Nephron progenitor cell (in vitro differentiated cells): Measurements from ENCODE around the gene HOXA2.

Experiments used
- DNase-seq: peaks from one replicate; pipeline ENCODE4 v3.0.0; 2021
- H3K27ac Mint-ChIP-seq: 2 replicates; pipeline ENCODE4 v1.8.0; 2021; ENCODE audit warnings: mild to moderate bottlenecking, moderate library complexity, mixed read lengths
- H3K27me3 Mint-ChIP-seq: 2 replicates; pipeline ENCODE4 v1.8.0; 2021; ENCODE audit warnings: mild to moderate bottlenecking, low read depth, mixed read lengths; ENCODE audit not compliant: poor library complexity
- H3K36me3 Mint-ChIP-seq: 2 replicates; pipeline ENCODE4 v1.8.0; 2021; ENCODE audit warnings: low read depth, mixed read lengths
- H3K4me1 Mint-ChIP-seq: 2 replicates; pipeline ENCODE4 v1.8.0; 2021; ENCODE audit warnings: mixed read lengths
- H3K4me3 Mint-ChIP-seq: 2 replicates; pipeline ENCODE4 v1.8.0; 2021; ENCODE audit warnings: mild to moderate bottlenecking, moderate library complexity, mixed read lengths
- H3K9me3 Mint-ChIP-seq: 2 replicates; pipeline ENCODE4 v1.8.0; 2021; ENCODE audit warnings: mild to moderate bottlenecking, moderate library complexity, mixed read lengths
- TF ChIP-seq, protein P1 (sequence below): fragments of 200-600 bp; sonication (generic); IDR thresholded peaks from 2 replicates; pipeline ENCODE4 v1.5.0; 2021; ENCODE audit warnings: antibody characterized with exemption

Gene HOXA2

GRCh38 chr7:27102581-27103442 is at the start of gene HOXA2:
HOXA2 (minus strand) TSS chr7:27102683; CDS start chr7:27102500, 183 bp downstream.
- H3K27ac Mint-ChIP-seq: peak within 1 kb of the TSS; percentile 100
- H3K9me3 Mint-ChIP-seq: no peaks in the 10 kb centered on the region
- TF ChIP-seq, protein P1, sequence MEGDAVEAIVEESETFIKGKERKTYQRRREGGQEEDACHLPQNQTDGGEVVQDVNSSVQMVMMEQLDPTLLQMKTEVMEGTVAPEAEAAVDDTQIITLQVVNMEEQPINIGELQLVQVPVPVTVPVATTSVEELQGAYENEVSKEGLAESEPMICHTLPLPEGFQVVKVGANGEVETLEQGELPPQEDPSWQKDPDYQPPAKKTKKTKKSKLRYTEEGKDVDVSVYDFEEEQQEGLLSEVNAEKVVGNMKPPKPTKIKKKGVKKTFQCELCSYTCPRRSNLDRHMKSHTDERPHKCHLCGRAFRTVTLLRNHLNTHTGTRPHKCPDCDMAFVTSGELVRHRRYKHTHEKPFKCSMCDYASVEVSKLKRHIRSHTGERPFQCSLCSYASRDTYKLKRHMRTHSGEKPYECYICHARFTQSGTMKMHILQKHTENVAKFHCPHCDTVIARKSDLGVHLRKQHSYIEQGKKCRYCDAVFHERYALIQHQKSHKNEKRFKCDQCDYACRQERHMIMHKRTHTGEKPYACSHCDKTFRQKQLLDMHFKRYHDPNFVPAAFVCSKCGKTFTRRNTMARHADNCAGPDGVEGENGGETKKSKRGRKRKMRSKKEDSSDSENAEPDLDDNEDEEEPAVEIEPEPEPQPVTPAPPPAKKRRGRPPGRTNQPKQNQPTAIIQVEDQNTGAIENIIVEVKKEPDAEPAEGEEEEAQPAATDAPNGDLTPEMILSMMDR: no peak
- no peaks in the 10 kb centered on the region for H3K27me3 Mint-ChIP-seq
- H3K4me3 Mint-ChIP-seq: peak within 1 kb of the TSS; percentile 99
- peaks cover 83% of the 10 kb centered on the region for H3K4me1 Mint-ChIP-seq
- H3K36me3 Mint-ChIP-seq: peaks cover 60% of the 10 kb centered on the region
- DNase-seq: peak; percentile 77

- peak overlapping the region; percentile 100 for H3K27ac Mint-ChIP-seq
- peaks cover 81% of the 10 kb centered on the region for H3K36me3 Mint-ChIP-seq
These were observed 49.0 kb upstream of the HOXA2 start for GRCh38 chr7:27151341-27151930.

DNA sequence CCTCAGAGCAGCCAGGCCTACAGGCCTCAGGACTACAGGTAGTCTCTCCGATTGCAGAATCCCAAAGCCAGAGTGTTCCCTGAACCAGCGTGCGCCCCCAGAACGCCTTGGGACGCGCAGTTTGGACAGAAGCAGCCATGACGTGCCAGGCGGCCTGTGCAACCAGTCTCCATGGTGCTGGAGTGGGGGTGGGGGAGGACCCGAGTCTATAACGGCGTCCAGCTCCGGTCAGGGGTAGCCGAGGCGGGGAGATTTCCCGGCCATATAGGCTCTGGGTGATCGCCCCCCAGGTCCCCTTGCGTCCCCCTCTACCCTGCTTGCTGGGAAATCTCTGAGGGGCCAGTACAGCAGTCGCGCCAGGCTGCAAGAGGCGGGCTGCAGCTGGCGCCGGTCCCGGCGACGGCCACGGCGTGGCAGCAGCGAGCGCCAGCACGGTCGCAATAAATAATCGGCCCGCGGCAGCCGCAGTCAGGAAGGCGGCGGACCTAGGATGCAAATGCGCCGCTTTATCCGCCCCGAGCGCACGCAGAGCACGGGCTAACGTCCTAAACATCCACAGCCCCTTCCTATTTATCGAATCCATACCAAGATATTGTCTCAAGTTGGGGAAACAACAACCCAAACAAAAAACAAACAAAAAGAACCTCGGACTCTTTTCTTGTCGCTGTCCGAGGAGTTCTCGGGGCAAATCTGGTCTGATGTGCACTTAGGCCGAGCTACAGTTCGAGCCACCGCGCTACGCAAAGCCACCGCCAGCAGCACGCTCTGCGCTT is 48.3 kb upstream of the HOXA2 start:
- peaks cover 15% of the 10 kb centered on the region for H3K27me3 Mint-ChIP-seq
- peak overlapping the region; percentile 97 for H3K4me3 Mint-ChIP-seq
- peaks cover 39% of the 10 kb centered on the region for H3K4me1 Mint-ChIP-seq
- H3K9me3 Mint-ChIP-seq: peaks cover 4% of the 10 kb centered on the region
- H3K36me3 Mint-ChIP-seq: peaks cover 88% of the 10 kb centered on the region
- TF ChIP-seq, protein P1: peak; percentile 79
- DNase-seq: peak; percentile 82
- H3K27ac Mint-ChIP-seq: peak overlapping the region; percentile 100

More at GRCh38 chr7:27151341-27151930, 49.0 kb upstream of the HOXA2 start:
- Mint-ChIP-seq H3K4me3 (peak overlapping the region; percentile 97), H3K4me1 (peaks cover 32% of the 10 kb centered on the region), H3K9me3 (peaks cover 4% of the 10 kb centered on the region), H3K27me3 (peaks cover 9% of the 10 kb centered on the region)
- DNase-seq: peak; percentile 35
- TF ChIP-seq, protein P1: no peak

GRCh38 chr7:27149842-27150567 is 47.5 kb upstream of the HOXA2 start:
- Mint-ChIP-seq H3K36me3 (peaks cover 94% of the 10 kb centered on the region), H3K27ac (peak overlapping the region; percentile 100), H3K9me3 (peaks cover 4% of the 10 kb centered on the region), H3K4me3 (peak overlapping the region; percentile 97), H3K4me1 (peaks cover 45% of the 10 kb centered on the region), H3K27me3 (peaks cover 15% of the 10 kb centered on the region)
- DNase-seq: peak; percentile 23
- TF ChIP-seq, protein P1: no peak

DNA sequence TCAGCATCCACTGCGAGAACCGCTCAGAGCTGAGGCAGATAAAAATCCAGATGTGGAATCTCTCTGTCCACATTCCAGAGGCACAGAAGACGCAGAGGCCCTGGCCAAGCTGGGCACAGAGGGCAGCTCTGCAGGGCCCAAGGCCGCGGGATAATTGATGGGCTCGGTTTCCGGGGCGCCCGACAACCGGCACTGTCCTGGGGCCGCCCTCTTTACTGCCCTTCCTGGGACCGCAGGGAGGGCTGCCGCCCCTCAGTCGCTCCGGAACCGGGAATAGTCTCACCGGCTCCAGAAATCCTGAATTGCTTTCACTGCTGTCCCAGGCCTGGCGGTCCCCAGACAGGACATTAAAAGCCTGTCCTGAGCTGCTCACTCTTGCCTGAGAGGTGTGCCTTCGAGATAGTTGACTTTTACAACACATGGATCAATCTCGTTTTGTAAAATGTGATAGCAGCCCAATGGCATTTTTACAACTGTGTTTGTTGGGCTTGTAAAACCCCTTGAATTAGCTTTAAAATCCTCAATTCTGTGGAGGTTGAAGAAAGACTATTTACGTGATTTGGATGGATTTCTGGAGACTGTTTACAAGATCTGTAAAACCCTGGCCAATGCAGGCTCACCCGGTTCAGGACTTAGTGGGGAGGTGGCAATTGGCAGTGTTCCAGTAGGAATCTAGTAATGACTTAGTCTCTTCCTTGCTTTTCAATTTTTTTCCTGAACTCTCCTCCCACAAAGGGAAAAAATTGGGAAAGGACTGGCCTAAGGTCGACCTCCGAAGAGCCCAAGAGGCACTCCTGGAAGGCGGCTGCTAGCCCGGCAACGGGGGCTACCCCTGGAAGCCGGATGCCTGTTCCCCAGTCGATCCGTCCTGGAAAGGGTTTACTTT is 46.5 kb upstream of the HOXA2 start:
- Mint-ChIP-seq H3K27me3 (peaks cover 15% of the 10 kb centered on the region), H3K27ac (peak overlapping the region; percentile 100), H3K4me3 (peak overlapping the region; percentile 97), H3K36me3 (peaks cover 93% of the 10 kb centered on the region), H3K9me3 (peaks cover 4% of the 10 kb centered on the region), H3K4me1 (peaks cover 43% of the 10 kb centered on the region)
- DNase-seq: peak; percentile 39
- TF ChIP-seq, protein P1: no peak
